NCI-H1092 (cell line): ENCODE measurements around the gene GPR158.
"Not testable (repeated sequence)": the region's sequence is repeated elsewhere in the genome, so short reads cannot be mapped to it uniquely, and the experiment has no call there.

Source experiments
- DNase-seq: peaks from one replicate; lab custom pipeline; 2025; lab: John Stamatoyannopoulos, UW

GPR158 gene, protein sequence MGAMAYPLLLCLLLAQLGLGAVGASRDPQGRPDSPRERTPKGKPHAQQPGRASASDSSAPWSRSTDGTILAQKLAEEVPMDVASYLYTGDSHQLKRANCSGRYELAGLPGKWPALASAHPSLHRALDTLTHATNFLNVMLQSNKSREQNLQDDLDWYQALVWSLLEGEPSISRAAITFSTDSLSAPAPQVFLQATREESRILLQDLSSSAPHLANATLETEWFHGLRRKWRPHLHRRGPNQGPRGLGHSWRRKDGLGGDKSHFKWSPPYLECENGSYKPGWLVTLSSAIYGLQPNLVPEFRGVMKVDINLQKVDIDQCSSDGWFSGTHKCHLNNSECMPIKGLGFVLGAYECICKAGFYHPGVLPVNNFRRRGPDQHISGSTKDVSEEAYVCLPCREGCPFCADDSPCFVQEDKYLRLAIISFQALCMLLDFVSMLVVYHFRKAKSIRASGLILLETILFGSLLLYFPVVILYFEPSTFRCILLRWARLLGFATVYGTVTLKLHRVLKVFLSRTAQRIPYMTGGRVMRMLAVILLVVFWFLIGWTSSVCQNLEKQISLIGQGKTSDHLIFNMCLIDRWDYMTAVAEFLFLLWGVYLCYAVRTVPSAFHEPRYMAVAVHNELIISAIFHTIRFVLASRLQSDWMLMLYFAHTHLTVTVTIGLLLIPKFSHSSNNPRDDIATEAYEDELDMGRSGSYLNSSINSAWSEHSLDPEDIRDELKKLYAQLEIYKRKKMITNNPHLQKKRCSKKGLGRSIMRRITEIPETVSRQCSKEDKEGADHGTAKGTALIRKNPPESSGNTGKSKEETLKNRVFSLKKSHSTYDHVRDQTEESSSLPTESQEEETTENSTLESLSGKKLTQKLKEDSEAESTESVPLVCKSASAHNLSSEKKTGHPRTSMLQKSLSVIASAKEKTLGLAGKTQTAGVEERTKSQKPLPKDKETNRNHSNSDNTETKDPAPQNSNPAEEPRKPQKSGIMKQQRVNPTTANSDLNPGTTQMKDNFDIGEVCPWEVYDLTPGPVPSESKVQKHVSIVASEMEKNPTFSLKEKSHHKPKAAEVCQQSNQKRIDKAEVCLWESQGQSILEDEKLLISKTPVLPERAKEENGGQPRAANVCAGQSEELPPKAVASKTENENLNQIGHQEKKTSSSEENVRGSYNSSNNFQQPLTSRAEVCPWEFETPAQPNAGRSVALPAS (N-terminal part only)

DNA sequence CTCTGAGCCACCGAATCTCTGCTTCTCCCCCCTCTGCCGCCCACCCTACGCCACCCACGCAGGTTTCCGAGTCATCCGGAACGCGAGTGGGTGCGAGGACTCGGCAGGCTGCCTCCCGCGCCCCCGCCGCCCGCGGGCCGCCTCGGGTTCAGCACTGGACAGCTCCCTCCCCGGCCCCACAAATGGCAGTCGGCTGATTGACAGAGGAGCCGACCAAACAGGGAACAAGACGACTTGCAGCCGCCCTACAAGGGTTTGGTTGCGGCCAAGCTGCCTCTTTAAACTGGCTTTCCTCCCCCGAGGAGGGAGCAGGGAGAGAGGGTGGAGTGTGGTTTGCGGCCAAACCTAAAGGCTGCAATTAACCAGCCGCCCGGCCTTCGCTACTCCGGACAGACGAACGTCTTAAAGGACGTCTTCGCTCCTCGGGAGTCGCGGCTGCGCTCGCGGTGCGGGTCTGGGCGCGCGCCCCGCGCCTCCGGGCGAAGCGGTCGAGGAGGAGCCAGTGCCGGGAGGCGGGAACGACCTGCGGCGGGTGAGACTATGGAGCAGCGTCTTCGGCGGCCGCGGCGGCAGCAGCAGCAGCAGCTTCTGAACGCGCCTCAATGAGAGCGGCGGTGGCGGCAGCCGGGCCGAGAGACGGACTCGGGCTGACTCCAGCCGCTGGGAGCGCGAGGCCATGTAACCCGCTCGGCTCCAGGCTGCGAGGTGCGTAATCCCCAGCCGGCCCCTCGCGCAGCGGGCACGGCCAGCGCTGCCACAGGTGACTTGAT lies at the start of gene GPR158:
TSS of gene GPR158 (plus strand) at position 541 of the 770 bp plus-strand sequence. CDS start 420 bp downstream, outside the sequence.
- DNase-seq, result peak; percentile 73

- DNase-seq, result peak; percentile 4
These were observed 49.6 kb upstream of the GPR158 start for GRCh38 chr10:25125201-25125611.

DNA sequence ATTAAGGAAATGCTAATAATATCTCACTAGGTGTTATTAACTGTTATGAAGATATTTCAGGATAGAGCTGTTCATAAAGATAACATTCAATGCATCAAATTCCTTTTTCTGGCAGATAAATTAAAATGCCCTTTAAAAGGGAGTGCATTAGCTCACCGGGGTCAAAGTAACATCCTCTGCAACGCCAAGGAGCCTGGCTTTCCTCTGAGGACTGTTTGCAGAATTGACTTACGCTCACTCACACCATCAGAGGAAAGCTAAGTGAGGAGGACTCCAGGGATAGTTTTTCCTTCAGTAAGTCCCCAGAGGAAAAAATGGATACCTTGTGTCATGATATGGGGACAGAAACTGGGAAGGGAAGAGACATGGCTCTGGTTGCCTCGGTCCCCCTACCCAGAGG lies 45.2 kb upstream of the GPR158 start:
- no peak for DNase-seq

DNA sequence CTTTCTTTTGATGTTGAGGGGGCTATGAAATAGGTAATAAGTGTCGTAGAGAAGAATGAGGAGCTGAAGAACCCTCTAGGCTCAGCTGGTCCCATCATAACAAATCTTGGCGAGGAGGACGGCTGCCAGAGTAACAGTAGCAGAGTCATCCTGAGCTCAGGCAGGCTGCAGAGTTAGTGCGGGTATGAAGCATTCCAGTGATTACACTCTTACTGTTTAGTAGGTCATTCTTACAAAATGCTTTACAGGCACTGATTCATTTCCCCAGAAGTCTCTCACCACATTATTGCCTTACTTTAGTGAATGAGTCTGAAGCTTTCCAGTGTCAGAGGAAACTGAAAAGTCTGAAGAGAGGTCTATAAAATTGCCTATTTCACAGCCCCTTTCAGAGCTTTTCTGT lies 43.9 kb upstream of the GPR158 start:
- no peak for DNase-seq

DNA sequence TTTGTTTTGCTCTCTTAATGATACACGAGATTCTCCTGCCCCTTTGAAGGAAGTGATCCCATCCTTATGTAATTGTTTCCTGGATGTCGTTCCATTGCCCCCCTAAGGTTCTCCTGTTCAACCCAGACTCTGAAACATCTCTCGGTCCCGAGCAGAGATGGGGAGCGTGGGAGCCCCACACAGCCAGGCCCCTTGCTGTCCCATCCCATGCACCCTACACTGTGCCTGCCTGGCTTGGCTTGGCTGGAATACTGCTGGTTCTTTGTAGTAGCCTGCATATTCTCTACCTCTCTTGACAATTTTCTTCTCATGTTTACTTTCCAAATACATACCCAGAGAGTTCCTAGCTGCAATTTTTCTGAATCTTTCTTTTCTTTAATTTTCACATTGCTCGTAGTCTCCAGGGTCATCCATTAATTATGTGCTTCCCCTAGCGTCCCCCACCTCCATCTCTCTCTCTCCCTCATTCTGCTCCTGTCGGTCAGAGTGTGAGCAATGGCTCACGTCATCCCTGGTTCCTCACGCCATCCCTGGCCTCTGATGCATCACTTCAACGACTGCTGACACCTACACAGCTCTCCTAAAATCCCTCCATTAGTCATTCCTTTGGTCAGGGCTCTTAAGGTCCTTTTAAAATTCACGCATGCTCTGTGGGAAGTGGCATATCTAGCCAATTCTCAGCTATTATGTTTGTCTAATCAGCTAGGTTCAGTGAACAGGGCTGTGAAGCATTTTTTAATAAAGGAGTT lies 32.5 kb upstream of the GPR158 start:
- DNase-seq, result no peak

DNA sequence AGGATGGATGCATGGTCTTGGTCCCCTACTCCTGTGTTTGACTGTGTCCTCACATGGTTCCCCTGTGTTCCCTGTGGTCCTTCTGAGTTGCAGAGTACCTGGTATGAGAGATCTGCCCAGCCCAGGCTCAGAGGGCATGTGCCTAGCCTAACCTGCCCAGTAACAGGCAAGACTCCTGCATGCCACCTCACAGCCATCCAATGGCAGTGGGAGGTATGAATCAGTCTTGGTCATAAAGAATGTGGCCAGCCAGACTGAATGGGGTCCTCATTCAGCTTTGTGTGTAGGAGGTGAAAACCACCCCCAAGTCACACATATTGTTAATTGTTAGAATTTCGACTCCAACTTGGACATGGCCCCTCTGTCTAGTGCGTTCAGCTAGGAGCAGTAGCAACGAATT lies 17.2 kb upstream of the GPR158 start:
- no peak for DNase-seq

- no peak for DNase-seq
These were observed 15.2 kb upstream of the GPR158 start for GRCh38 chr10:25159591-25159990.

DNA sequence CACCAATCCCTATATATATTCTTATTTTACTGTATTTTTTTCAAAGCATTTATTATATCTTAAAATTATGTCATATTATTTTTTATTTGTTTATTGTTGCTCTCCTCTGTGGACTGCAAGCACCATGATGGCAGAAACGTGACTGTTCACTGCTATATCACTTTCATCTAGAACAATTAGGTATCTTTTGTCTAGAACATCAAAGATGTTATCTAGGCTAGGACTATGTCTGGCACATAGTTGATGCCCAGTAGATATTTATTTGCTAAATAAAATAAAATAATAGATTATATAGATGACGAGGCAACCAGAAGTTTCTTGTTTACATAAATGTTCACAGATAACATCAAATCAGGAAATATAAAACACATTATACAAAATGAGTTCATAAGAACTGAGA lies 12.4 kb upstream of the GPR158 start:
- no peak for DNase-seq

GRCh38 chr10:25163464-25163863 lies 11.3 kb upstream of the GPR158 start:
- not testable (repeated sequence) for DNase-seq

DNA sequence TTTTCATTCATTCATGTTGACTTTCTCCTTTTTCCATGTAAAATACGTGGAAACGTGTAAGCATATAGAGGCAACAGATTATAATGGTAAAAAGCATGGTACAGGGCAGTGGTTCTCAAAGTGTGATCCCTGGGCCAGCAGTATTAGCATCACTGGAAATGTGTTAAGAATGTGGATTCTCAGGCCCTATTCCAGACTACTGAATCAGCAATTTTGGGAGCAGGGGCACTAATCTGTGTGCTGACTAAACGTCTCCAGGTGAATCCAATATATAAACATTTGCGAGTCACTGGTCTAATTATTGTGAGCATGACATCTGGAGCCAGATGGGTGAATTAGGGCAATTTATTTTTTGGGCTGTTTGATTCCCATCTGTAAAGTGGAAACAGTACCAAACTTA lies 5.1 kb upstream of the GPR158 start:
- DNase-seq, result no peak

GRCh38 chr10:25170627-25171026 lies 4.2 kb upstream of the GPR158 start:
- no peak for DNase-seq

DNA sequence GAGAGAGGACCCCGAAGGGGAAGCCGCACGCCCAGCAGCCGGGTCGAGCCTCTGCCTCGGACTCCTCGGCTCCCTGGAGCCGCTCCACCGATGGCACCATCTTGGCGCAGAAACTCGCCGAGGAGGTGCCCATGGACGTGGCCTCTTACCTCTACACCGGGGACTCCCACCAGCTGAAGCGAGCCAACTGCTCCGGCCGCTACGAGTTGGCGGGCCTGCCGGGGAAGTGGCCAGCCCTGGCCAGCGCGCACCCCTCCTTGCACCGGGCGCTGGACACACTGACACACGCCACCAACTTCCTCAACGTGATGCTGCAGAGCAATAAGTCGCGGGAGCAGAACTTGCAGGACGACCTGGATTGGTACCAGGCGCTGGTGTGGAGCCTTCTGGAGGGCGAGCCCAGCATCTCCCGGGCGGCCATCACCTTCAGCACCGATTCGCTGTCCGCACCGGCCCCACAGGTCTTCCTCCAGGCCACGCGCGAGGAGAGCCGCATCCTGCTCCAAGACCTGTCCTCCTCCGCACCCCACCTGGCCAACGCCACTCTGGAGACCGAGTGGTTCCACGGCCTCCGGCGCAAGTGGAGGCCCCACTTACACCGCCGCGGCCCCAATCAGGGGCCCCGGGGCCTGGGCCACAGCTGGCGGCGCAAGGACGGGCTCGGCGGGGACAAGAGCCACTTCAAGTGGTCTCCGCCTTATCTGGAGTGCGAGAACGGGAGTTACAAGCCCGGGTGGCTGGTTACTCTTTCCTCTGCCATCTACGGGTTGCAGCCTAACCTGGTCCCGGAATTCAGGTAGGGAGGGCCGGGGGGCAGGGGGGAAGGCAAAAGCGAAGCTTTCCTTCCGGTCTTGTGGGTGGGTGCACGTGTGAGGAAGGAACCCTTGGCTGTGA lies 973 bp downstream of the GPR158 start:
- no peak for DNase-seq

DNA sequence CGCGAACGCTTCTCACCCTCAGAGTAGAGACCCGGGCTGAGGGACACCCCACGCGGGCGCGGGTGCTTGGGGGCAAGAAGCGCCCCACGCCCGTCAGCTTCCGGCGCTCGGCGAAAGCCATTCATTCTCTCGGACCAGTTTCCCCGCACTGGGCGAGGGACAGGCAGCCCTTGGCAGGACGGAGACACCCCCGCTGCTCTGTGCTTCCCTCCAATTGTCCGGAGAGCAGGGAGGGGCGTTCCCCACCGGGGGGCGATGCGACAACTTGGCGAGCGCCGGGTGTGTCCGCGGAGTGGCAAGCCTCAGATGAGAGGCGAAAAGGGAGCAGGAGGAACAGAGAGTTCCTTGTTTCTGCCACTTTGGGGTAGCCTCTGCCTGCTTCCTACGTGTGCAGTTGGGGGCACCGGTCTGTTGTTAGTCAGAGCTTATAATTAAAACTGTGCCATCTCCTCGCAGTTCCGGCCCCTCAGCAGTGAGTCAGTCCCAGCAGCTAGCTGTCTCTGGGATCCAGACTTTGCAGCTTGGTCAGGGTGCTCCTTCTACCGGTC lies 1.7 kb downstream of the GPR158 start:
- DNase-seq, result no peak

GRCh38 chr10:25177093-25177753 lies 2.4 kb downstream of the GPR158 start:
- no peak for DNase-seq

GRCh38 chr10:25177754-25178135 lies 2.9 kb downstream of the GPR158 start:
- no peak for DNase-seq

GRCh38 chr10:25178411-25178810 lies 3.6 kb downstream of the GPR158 start:
- DNase-seq, result no peak

- no peak for DNase-seq
These were observed 6.0 kb downstream of the GPR158 start for GRCh38 chr10:25180801-25181200.

GRCh38 chr10:25182636-25183035 lies 7.8 kb downstream of the GPR158 start:
- DNase-seq, result no peak
